Stomach (tissue), 9 donors: ENCODE measurements around the gene BTBD9. TPM values are rescaled to one million over a fixed set of nuclear protein-coding genes. Genes with fewer than 3 reads are reported as not detected.

Source experiments
- DNase-seq, 2 donors: peaks; one replicate each; pipeline versions ENCODE4 v3.0.0 to v3.0.0-alpha.2; 2013 to 2019
- H3K27ac ChIP-seq, 5 donors: fragments of 200-600 bp in 4 of 5; sonication (generic) in 4 of 5; one replicate each; pipeline ENCODE4 v1.5.1; 2013 to 2019; ENCODE audit warnings: mild to moderate bottlenecking in 1 of 5, moderate library complexity in 1 of 5
- H3K27me3 ChIP-seq, 3 donors: fragments of 200-600 bp; sonication (generic); one replicate each; pipeline ENCODE4 v1.5.1; 2017 to 2019; ENCODE audit warnings: mixed run types in 1 of 3
- H3K36me3 ChIP-seq, 4 donors: fragments of 200-600 bp; sonication (generic); 1 replicate in 3 of 4; 2 replicates in 1 of 4; pipeline ENCODE4 v1.5.1; 2016 to 2019
- H3K4me1 ChIP-seq, 4 donors: fragments of 200-600 bp; sonication (generic); one replicate each; pipeline ENCODE4 v1.5.1; 2016 to 2019
- H3K4me3 ChIP-seq, 4 donors: fragments of 200-600 bp; sonication (generic) in 3 of 4; one replicate each; pipeline ENCODE4 v1.5.1; 2016 to 2019; ENCODE audit warnings: mild to moderate bottlenecking in 1 of 4
- H3K9me3 ChIP-seq, 4 donors: fragments of 200-600 bp; sonication (generic); one replicate each; pipeline ENCODE4 v1.5.1; 2016 to 2019
- EP300 ChIP-seq: sonication (generic); formaldehyde crosslinking; IDR thresholded peaks from one replicate; pipeline ENCODE4 v1.6.1; 2017; ENCODE audit warnings: antibody characterized with exemption
- POLR2A ChIP-seq, 4 donors: fragments of 450-650 bp; IDR thresholded peaks; one replicate each; pipeline ENCODE4 v1.6.1; 2016; ENCODE audit warnings: antibody characterized with exemption in 4 of 4, control low read depth in 2 of 4, mild to moderate bottlenecking in 1 of 4, moderate library complexity in 1 of 4
- POLR2AphosphoS5 ChIP-seq, 3 donors: sonication (generic); formaldehyde crosslinking; IDR thresholded peaks; one replicate each; pipeline ENCODE4 v1.6.1; 2016; ENCODE audit warnings: antibody characterized with exemption in 3 of 3
- WGBS, 5 donors: extraction: QIAGEN DNeasy Blood & Tissue Kit in 3 of 5; methylation state at CpG; one replicate each; pipeline versions ENCODE4 v1.1.5 to v1.1.7; 2013 to 2018; 5-methylcytosine and 5-hydroxymethylcytosine counted together
- intact Hi-C: fragments of 100-400 bp; cut with DNase I; formaldehyde crosslinking; loops from one replicate; pipeline ENCODE4 v1.15.1; 2023; ENCODE audit warnings: low total_unique reads
- polyA plus RNA-seq, 3 donors: library from polyadenylated mRNA; stranded (reverse); fragments of 200-250 nt; gene quantifications; one replicate each; pipeline ENCODE4 v1.2.3, GENCODE V29; 2013
- total RNA-seq, 5 donors: library from RNA; depleted of rRNA; stranded (reverse); fragments of >200 nt; gene quantifications; one replicate each; pipeline versions ENCODE4 v1.1.0 to v1.2.3, GENCODE V29; 2014 to 2016
- TF ChIP-seq, protein P1 (sequence below), 7 experiments: fragments of 450-650 bp in 4 of 7; fragments of 200-600 bp in 3 of 7; sonication (generic) in 3 of 7; IDR thresholded peaks; one replicate each; pipeline ENCODE4 v1.5.1; 2016 to 2019; ENCODE audit warnings: antibody characterized with exemption in 7 of 7, control low read depth in 2 of 7, mild to moderate bottlenecking in 1 of 7
- donor health status: healthy with polysubstance abuse.
- donor health status: Bipolar disorder and iron deficiency.
- donor health status: healthy.

Gene BTBD9
- total and polyA plus RNA-seq, 8 donors = 1.4 to 90.2 (median 6.8) TPM

- H3K36me3 ChIP-seq = no peaks in the 10 kb centered on the region
- H3K27ac ChIP-seq = no peak overlapping the region
- no peak overlapping the region for H3K4me3 ChIP-seq
- H3K9me3 ChIP-seq = no peaks in the 10 kb centered on the region
- DNase-seq = no peak
- H3K4me1 ChIP-seq = peaks cover 0 to 6% (median 3%) of the 10 kb centered on the region in 4 donors
- 50 to 66% (median 55%) methylated on average over 2 of the region's 2 CpGs for WGBS, 5 donors
- intact Hi-C loops = no loop called here
- H3K27me3 ChIP-seq = no peaks in the 10 kb centered on the region
- TF ChIP-seq, protein P1, sequence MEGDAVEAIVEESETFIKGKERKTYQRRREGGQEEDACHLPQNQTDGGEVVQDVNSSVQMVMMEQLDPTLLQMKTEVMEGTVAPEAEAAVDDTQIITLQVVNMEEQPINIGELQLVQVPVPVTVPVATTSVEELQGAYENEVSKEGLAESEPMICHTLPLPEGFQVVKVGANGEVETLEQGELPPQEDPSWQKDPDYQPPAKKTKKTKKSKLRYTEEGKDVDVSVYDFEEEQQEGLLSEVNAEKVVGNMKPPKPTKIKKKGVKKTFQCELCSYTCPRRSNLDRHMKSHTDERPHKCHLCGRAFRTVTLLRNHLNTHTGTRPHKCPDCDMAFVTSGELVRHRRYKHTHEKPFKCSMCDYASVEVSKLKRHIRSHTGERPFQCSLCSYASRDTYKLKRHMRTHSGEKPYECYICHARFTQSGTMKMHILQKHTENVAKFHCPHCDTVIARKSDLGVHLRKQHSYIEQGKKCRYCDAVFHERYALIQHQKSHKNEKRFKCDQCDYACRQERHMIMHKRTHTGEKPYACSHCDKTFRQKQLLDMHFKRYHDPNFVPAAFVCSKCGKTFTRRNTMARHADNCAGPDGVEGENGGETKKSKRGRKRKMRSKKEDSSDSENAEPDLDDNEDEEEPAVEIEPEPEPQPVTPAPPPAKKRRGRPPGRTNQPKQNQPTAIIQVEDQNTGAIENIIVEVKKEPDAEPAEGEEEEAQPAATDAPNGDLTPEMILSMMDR (IDR thresholded peaks at IDR 0.05) = no peak
- TF ChIP-seq POLR2AphosphoS5 (IDR thresholded peaks at IDR 0.05) (no peak), EP300 (no peak), POLR2A (IDR thresholded peaks at IDR 0.05) (no peak)
Measured at GRCh38 chr6:38234141-38234540, 405.6 kb downstream of the BTBD9 start.

DNA sequence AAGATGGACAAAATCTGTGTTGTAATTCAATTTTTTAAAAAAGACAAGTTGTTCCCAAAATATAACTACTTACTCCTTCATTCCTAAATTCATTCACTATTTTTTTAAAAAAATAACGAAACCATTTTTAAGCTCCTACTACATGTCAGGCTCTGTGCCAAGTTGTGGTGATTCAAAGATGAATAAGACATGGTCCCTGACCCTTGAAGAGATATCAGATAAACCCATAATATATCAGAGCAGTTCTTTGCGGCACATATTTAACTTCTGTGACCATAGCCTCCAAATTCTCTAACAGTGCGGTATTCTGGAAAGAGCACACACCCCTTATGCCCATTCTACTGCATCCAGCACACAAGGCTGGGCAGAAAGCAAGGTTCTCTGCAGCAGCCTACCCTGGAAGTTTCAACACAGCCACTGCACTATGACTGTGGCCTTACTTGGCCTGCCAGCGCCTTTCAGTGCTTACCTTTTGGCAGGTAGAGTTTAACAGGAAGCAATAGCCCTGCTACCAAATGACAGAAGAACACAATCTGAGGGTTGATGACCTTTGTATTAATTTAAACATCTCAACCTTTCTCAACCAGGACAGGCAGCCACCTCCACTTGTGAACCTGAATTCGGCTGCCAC lies 406.5 kb downstream of the BTBD9 start:
- WGBS, 5 donors = 63 to 78% (median 73%) methylated on average over 5 of the region's 5 CpGs
- Histone ChIP-seq H3K27me3 (no peaks in the 10 kb centered on the region), H3K27ac (no peak overlapping the region), H3K4me3 (no peak overlapping the region), H3K4me1 (peaks cover 0 to 6% (median 3%) of the 10 kb centered on the region in 4 donors), H3K9me3 (no peaks in the 10 kb centered on the region), H3K36me3 (no peaks in the 10 kb centered on the region)
- no peak for DNase-seq
- intact Hi-C loops = no loop called here
- TF ChIP-seq POLR2AphosphoS5 (IDR thresholded peaks at IDR 0.05) (no peak), EP300 (no peak), POLR2A (IDR thresholded peaks at IDR 0.05) (no peak)
- TF ChIP-seq, protein P1 (IDR thresholded peaks at IDR 0.05) = no peak

- no peak overlapping the region for H3K4me3 ChIP-seq
- no peak overlapping the region for H3K27ac ChIP-seq
- H3K4me1 ChIP-seq = no peaks in the 10 kb centered on the region
- intact Hi-C loops = no loop called here
- H3K36me3 ChIP-seq = no peaks in the 10 kb centered on the region
- no peaks in the 10 kb centered on the region for H3K27me3 ChIP-seq
- WGBS, 5 donors = 22 to 48% (median 34%) methylated on average over 2 of the region's 2 CpGs
- no peak for DNase-seq
- TF ChIP-seq EP300 (no peak), POLR2AphosphoS5 (IDR thresholded peaks at IDR 0.05) (no peak), POLR2A (IDR thresholded peaks at IDR 0.05) (no peak)
- TF ChIP-seq, protein P1 (IDR thresholded peaks at IDR 0.05) = no peak
- H3K9me3 ChIP-seq = no peaks in the 10 kb centered on the region
Measured at GRCh38 chr6:38225766-38226165, 414.0 kb downstream of the BTBD9 start.

DNA sequence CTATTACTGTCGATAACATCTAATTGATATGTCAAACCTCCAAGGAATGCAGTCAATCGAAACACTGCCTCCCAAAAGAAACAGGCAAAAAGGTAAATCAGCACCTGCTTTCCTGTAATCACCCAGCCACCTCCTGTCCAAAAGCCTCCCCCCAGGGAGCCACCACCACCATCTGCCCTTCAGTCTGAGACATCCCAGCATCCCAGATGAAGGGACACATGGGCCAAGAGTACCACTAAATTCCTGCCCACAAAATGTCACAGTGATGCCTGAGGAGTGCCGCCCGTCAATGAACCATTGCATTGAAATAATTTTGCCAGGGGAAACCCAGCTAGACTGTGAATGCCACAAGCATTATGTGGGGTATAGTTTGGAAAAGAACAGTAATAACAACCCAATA lies 418.5 kb downstream of the BTBD9 start:
- H3K27me3 ChIP-seq = no peaks in the 10 kb centered on the region
- intact Hi-C loops = no loop called here
- H3K4me3 ChIP-seq = no peak overlapping the region
- DNase-seq = no peak
- H3K27ac ChIP-seq = no peak overlapping the region
- WGBS, 5 donors = 93 to 98% (median 95%) methylated on average over 4 of the region's 4 CpGs
- TF ChIP-seq POLR2A (IDR thresholded peaks at IDR 0.05) (no peak), EP300 (no peak), POLR2AphosphoS5 (IDR thresholded peaks at IDR 0.05) (no peak)
- TF ChIP-seq, protein P1 (IDR thresholded peaks at IDR 0.05) = no peak
- H3K36me3 ChIP-seq = no peaks in the 10 kb centered on the region
- H3K9me3 ChIP-seq = no peaks in the 10 kb centered on the region
- H3K4me1 ChIP-seq = no peaks in the 10 kb centered on the region
